Mesendoderm (in vitro differentiated cells): ENCODE data around the gene MRPS22.

Experiments used
- DNase-seq: peaks from one replicate; pipeline ENCODE4 v3.0.0; 2013
- H2AK5ac ChIP-seq: 2 replicates; pipeline ENCODE4 v1.6.1; 2013; ENCODE audit warnings: low read length, inconsistent platforms
- H2BK120ac ChIP-seq: 2 replicates; pipeline ENCODE4 v1.6.1; 2013; ENCODE audit warnings: low read depth, mild to moderate bottlenecking, low read length, moderate library complexity, mixed read lengths
- H2BK15ac ChIP-seq: replicated peaks from 2 replicates; pipeline ENCODE4 v1.6.1; 2013; ENCODE audit warnings: low read depth, mild to moderate bottlenecking, moderate library complexity
- H2BK5ac ChIP-seq: 2 replicates; pipeline ENCODE4 v1.6.1; 2013; ENCODE audit warnings: low read length, inconsistent platforms
- H3K18ac ChIP-seq: 2 replicates; pipeline ENCODE4 v1.6.1; 2013; ENCODE audit warnings: mild to moderate bottlenecking, low read length, mixed read lengths
- H3K23ac ChIP-seq: one replicate; pipeline ENCODE4 v1.6.1; 2013; ENCODE audit warnings: low read length
- H3K27ac ChIP-seq: 2 replicates; pipeline ENCODE4 v1.5.1; 2013; ENCODE audit warnings: low read depth, mild to moderate bottlenecking, inconsistent platforms, low read length, moderate library complexity
- H3K27me3 ChIP-seq: 2 replicates; pipeline ENCODE4 v1.6.1; 2013; ENCODE audit warnings: low read length, control low read depth, mild to moderate bottlenecking, inconsistent platforms; ENCODE audit not compliant: insufficient read depth, poor library complexity
- H3K36me3 ChIP-seq: 2 replicates; pipeline ENCODE4 v1.6.1; 2013; ENCODE audit warnings: low read length, inconsistent platforms; ENCODE audit not compliant: control insufficient read depth, insufficient read depth
- H3K4ac ChIP-seq: one replicate; pipeline ENCODE4 v1.6.1; 2013; ENCODE audit warnings: low read depth, mild to moderate bottlenecking, low read length, moderate library complexity
- H3K4me1 ChIP-seq: 2 replicates; pipeline ENCODE4 v1.6.1; 2013; ENCODE audit warnings: low read depth, low read length, inconsistent platforms; ENCODE audit not compliant: control insufficient read depth
- H3K4me2 ChIP-seq: 2 replicates; pipeline ENCODE4 v1.6.1; 2013; ENCODE audit warnings: low read length
- H3K4me3 ChIP-seq: 2 replicates; pipeline ENCODE4 v1.5.1; 2013; ENCODE audit warnings: mild to moderate bottlenecking, low read length
- H3K56ac ChIP-seq: one replicate; pipeline ENCODE4 v1.6.1; 2013; ENCODE audit warnings: low read length
- H3K79me1 ChIP-seq: 2 replicates; pipeline ENCODE4 v1.6.1; 2013; ENCODE audit warnings: low read length, inconsistent platforms
- H3K79me2 ChIP-seq: 2 replicates; pipeline ENCODE4 v1.6.1; 2013; ENCODE audit warnings: mild to moderate bottlenecking, low read length; ENCODE audit not compliant: control insufficient read depth, insufficient read depth
- H3K9ac ChIP-seq: 2 replicates; pipeline ENCODE4 v1.6.1; 2013; ENCODE audit warnings: low read length, inconsistent platforms
- H4K5ac ChIP-seq: one replicate; pipeline ENCODE4 v1.6.1; 2013; ENCODE audit warnings: low read length
- H4K8ac ChIP-seq: one replicate; pipeline ENCODE4 v1.6.1; 2013; ENCODE audit warnings: low read depth, mild to moderate bottlenecking, control low read depth, low read length, moderate library complexity
- WGBS: extraction: QIAGEN DNeasy Blood & Tissue Kit; methylation state at CpG from one replicate; pipeline ENCODE4 v1.1.7; 2013; ENCODE audit warnings: low lambda C conversion rate, missing lambda C conversion rate; ENCODE audit not compliant: insufficient coverage; ENCODE audit errors: extremely low coverage; 5-methylcytosine and 5-hydroxymethylcytosine counted together

Gene MRPS22

GRCh38 chr3:139304383-139304782 is 39.4 kb upstream of the MRPS22 start:
- no peak overlapping the region for H3K27ac ChIP-seq
- no peak overlapping the region for H4K8ac ChIP-seq
- no peaks in the 10 kb centered on the region for H3K4me1 ChIP-seq
- no peak overlapping the region for H3K4me2 ChIP-seq
- no peak overlapping the region for H3K9ac ChIP-seq
- H3K79me2 ChIP-seq: no peaks in the 10 kb centered on the region
- H3K23ac ChIP-seq: no peak overlapping the region
- DNase-seq: no peak
- H2AK5ac ChIP-seq: no peak overlapping the region
- H2BK120ac ChIP-seq: no peak overlapping the region
- no peaks in the 10 kb centered on the region for H3K27me3 ChIP-seq
- no CpG with 5 or more reads among the region's 3 CpGs for WGBS
- H3K79me1 ChIP-seq: no peaks in the 10 kb centered on the region
- H2BK15ac ChIP-seq: no peak overlapping the region
- H3K56ac ChIP-seq: no peak overlapping the region
- no peaks in the 10 kb centered on the region for H3K36me3 ChIP-seq
- H2BK5ac ChIP-seq: no peak overlapping the region
- no peak overlapping the region for H3K4me3 ChIP-seq
- no peak overlapping the region for H4K5ac ChIP-seq
- no peak overlapping the region for H3K4ac ChIP-seq
- H3K18ac ChIP-seq: no peak overlapping the region

DNA sequence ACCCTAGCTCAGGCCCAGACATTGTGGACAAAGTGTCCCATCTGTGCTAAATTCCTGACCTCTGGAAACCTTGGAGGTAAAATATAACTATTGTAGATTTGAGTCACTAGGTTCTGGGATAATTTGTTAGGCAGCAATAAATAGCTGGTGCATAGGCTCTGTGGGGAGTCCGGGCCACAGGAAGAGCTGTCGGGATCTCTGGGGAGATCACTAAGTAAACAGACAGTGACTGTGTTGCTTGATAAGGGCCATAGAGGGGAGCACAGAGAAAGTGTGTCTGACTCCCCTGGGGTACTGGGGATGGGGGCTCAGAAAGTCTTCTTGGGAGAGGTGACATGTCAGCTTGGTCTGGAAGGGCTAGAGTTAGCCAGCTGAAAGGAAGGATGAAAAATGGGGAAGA is 37.7 kb upstream of the MRPS22 start:
- no peak for DNase-seq
- WGBS: no CpG with 5 or more reads among the region's 2 CpGs
- H3K18ac ChIP-seq: no peak overlapping the region
- no peak overlapping the region for H2BK5ac ChIP-seq
- H3K56ac ChIP-seq: no peak overlapping the region
- no peak overlapping the region for H2BK15ac ChIP-seq
- no peak overlapping the region for H4K8ac ChIP-seq
- H3K79me2 ChIP-seq: no peaks in the 10 kb centered on the region
- no peaks in the 10 kb centered on the region for H3K36me3 ChIP-seq
- no peaks in the 10 kb centered on the region for H3K79me1 ChIP-seq
- H3K9ac ChIP-seq: no peak overlapping the region
- H3K4me1 ChIP-seq: no peaks in the 10 kb centered on the region
- H3K23ac ChIP-seq: no peak overlapping the region
- no peaks in the 10 kb centered on the region for H3K27me3 ChIP-seq
- no peak overlapping the region for H3K27ac ChIP-seq
- H3K4ac ChIP-seq: no peak overlapping the region
- no peak overlapping the region for H3K4me3 ChIP-seq
- no peak overlapping the region for H4K5ac ChIP-seq
- no peak overlapping the region for H2BK120ac ChIP-seq
- no peak overlapping the region for H3K4me2 ChIP-seq
- H2AK5ac ChIP-seq: no peak overlapping the region

DNA sequence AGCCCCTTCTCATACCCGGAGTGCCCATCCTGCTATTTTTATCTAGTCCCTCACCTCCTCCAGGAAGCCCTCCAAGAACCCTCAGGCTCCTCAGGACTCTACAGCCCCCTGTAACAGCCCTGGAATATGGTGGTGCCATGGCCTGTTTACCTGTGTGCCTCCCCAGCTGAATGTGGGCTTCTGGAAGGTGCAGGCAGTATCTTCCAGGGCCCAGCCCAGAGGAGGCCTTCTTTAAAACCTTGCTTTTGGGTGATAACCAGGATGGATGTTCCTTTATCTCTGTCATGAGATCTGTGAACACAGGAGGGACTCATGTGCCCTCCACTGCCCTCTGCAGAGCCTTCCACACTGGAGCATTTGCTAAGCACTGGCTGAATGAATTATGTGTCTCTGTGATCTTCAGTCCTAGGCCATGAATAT is 36.7 kb upstream of the MRPS22 start:
- no peaks in the 10 kb centered on the region for H3K4me1 ChIP-seq
- no peak overlapping the region for H3K4me3 ChIP-seq
- no peaks in the 10 kb centered on the region for H3K27me3 ChIP-seq
- no peak overlapping the region for H3K4ac ChIP-seq
- no peak overlapping the region for H3K9ac ChIP-seq
- H2BK120ac ChIP-seq: no peak overlapping the region
- no peak overlapping the region for H2BK15ac ChIP-seq
- WGBS: no CpG with 5 or more reads among the region's 1 CpG
- no peak overlapping the region for H3K23ac ChIP-seq
- H4K5ac ChIP-seq: no peak overlapping the region
- no peak overlapping the region for H3K27ac ChIP-seq
- no peak overlapping the region for H2AK5ac ChIP-seq
- no peak overlapping the region for H4K8ac ChIP-seq
- no peak overlapping the region for H3K56ac ChIP-seq
- H3K4me2 ChIP-seq: no peak overlapping the region
- H3K36me3 ChIP-seq: no peaks in the 10 kb centered on the region
- no peaks in the 10 kb centered on the region for H3K79me2 ChIP-seq
- no peak for DNase-seq
- H3K79me1 ChIP-seq: no peaks in the 10 kb centered on the region
- no peak overlapping the region for H2BK5ac ChIP-seq
- no peak overlapping the region for H3K18ac ChIP-seq

GRCh38 chr3:139307601-139308555 is 35.9 kb upstream of the MRPS22 start:
- no peak for DNase-seq
- H3K4me3 ChIP-seq: no peak overlapping the region
- H3K4ac ChIP-seq: no peak overlapping the region
- H2BK15ac ChIP-seq: no peak overlapping the region
- no CpG with 5 or more reads among the region's 6 CpGs for WGBS
- H3K27ac ChIP-seq: no peak overlapping the region
- H3K9ac ChIP-seq: no peak overlapping the region
- no peak overlapping the region for H3K23ac ChIP-seq
- H3K27me3 ChIP-seq: no peaks in the 10 kb centered on the region
- no peaks in the 10 kb centered on the region for H3K4me1 ChIP-seq
- H3K79me2 ChIP-seq: no peaks in the 10 kb centered on the region
- H3K79me1 ChIP-seq: no peaks in the 10 kb centered on the region
- H4K5ac ChIP-seq: no peak overlapping the region
- no peaks in the 10 kb centered on the region for H3K36me3 ChIP-seq
- H2BK120ac ChIP-seq: no peak overlapping the region
- H3K18ac ChIP-seq: no peak overlapping the region
- H3K56ac ChIP-seq: no peak overlapping the region
- no peak overlapping the region for H2BK5ac ChIP-seq
- H4K8ac ChIP-seq: no peak overlapping the region
- no peak overlapping the region for H2AK5ac ChIP-seq
- no peak overlapping the region for H3K4me2 ChIP-seq

DNA sequence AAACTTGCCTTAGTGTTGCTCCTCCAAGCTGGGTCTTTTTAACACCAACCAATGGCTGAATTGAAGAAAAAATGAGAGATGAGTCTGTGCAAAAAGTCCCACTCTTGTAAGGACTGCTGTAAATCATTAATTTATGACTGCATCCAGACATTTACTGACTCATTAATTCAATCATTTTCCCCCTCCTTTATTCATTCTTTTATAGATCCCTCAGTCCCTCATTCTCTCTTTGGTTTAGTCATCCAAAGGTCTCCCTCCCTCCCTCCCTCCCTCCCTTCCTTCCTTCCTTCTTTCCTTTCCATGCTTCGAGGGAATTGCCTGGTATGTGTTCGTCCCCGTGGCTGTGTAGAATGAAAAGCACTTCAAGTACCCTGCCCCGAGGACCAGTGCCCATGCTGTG is 35.3 kb upstream of the MRPS22 start:
- Histone ChIP-seq H3K4ac (no peak overlapping the region), H3K4me2 (no peak overlapping the region), H2BK5ac (no peak overlapping the region), H4K5ac (no peak overlapping the region), H3K4me3 (no peak overlapping the region), H3K23ac (no peak overlapping the region), H3K27ac (no peak overlapping the region), H2BK120ac (no peak overlapping the region), H4K8ac (no peak overlapping the region), H3K18ac (no peak overlapping the region), H3K27me3 (no peaks in the 10 kb centered on the region), H3K9ac (no peak overlapping the region), H2AK5ac (no peak overlapping the region), H3K79me2 (no peaks in the 10 kb centered on the region), H2BK15ac (no peak overlapping the region), H3K36me3 (no peaks in the 10 kb centered on the region), H3K79me1 (no peaks in the 10 kb centered on the region), H3K56ac (no peak overlapping the region), H3K4me1 (peaks cover 1% of the 10 kb centered on the region)
- no CpG with 5 or more reads among the region's 4 CpGs for WGBS
- DNase-seq: no peak
